HUES6 (cell line): ENCODE data around the gene SLC46A2.

Experiments
- H3K27ac ChIP-seq: 2 replicates; pipeline ENCODE4 v1.7.0; 2013; ENCODE audit warnings: low read depth, mild to moderate bottlenecking, low read length, inconsistent platforms
- H3K27me3 ChIP-seq: 2 replicates; pipeline ENCODE4 v1.6.1; 2013; ENCODE audit warnings: low read length; ENCODE audit not compliant: control insufficient read depth, insufficient read depth
- H3K36me3 ChIP-seq: 2 replicates; pipeline ENCODE4 v1.6.1; 2013; ENCODE audit warnings: low read length; ENCODE audit not compliant: control insufficient read depth, insufficient read depth
- H3K4me1 ChIP-seq: 2 replicates; pipeline ENCODE4 v1.6.1; 2013; ENCODE audit warnings: low read length; ENCODE audit not compliant: control insufficient read depth, insufficient read depth
- H3K4me3 ChIP-seq: 2 replicates; pipeline ENCODE4 v1.5.1; 2013; ENCODE audit warnings: low read depth, low read length
- H3K9ac ChIP-seq: one replicate; pipeline ENCODE4 v1.6.1; 2013; ENCODE audit warnings: mild to moderate bottlenecking, low read length
- H3K9me3 ChIP-seq: 2 replicates; pipeline ENCODE4 v1.6.1; 2013; ENCODE audit warnings: low read depth, low read length; ENCODE audit not compliant: control insufficient read depth, insufficient read depth

The SLC46A2 gene

GRCh38 chr9:112858625-112859147 is 32.0 kb downstream of the SLC46A2 start:
- no peaks in the 10 kb centered on the region for H3K4me1 ChIP-seq
- H3K27ac ChIP-seq, result no peak overlapping the region
- H3K9me3 ChIP-seq, result no peaks in the 10 kb centered on the region; the same call in 1 of the 2 replicates
- H3K27me3 ChIP-seq, result no peaks in the 10 kb centered on the region
- no peak overlapping the region for H3K9ac ChIP-seq
- no peak overlapping the region for H3K4me3 ChIP-seq
- no peaks in the 10 kb centered on the region; the same call in 1 of the 2 replicates for H3K36me3 ChIP-seq

- Histone ChIP-seq H3K4me1 (no peaks in the 10 kb centered on the region), H3K27me3 (no peaks in the 10 kb centered on the region), H3K27ac (no peak overlapping the region), H3K9ac (no peak overlapping the region), H3K4me3 (no peak overlapping the region), H3K36me3 (peaks cover 3% of the 10 kb centered on the region), H3K9me3 (no peaks in the 10 kb centered on the region; the same call in 1 of the 2 replicates)
Observed at GRCh38 chr9:112858005-112858404, 32.7 kb downstream of the SLC46A2 start.

- H3K4me1 ChIP-seq, result no peaks in the 10 kb centered on the region
- no peaks in the 10 kb centered on the region; the same call in 1 of the 2 replicates for H3K9me3 ChIP-seq
- peaks cover 11% of the 10 kb centered on the region for H3K36me3 ChIP-seq
- no peak overlapping the region for H3K4me3 ChIP-seq
- no peak overlapping the region for H3K27ac ChIP-seq
- H3K27me3 ChIP-seq, result no peaks in the 10 kb centered on the region
- no peak overlapping the region for H3K9ac ChIP-seq
Observed at GRCh38 chr9:112856843-112857242, 33.8 kb downstream of the SLC46A2 start.

GRCh38 chr9:112856200-112856599 is 34.5 kb downstream of the SLC46A2 start:
- H3K36me3 ChIP-seq, result peaks cover 11% of the 10 kb centered on the region; the same call in 1 of the 2 replicates
- H3K4me1 ChIP-seq, result no peaks in the 10 kb centered on the region
- H3K9me3 ChIP-seq, result no peaks in the 10 kb centered on the region; the same call in 1 of the 2 replicates
- no peak overlapping the region for H3K9ac ChIP-seq
- H3K27ac ChIP-seq, result no peak overlapping the region
- H3K27me3 ChIP-seq, result no peaks in the 10 kb centered on the region
- H3K4me3 ChIP-seq, result no peak overlapping the region

GRCh38 chr9:112854657-112855056 is 36.0 kb downstream of the SLC46A2 start:
- Histone ChIP-seq H3K4me3 (no peak overlapping the region), H3K9me3 (no peaks in the 10 kb centered on the region), H3K27ac (no peak overlapping the region), H3K4me1 (no peaks in the 10 kb centered on the region), H3K27me3 (no peaks in the 10 kb centered on the region), H3K9ac (no peak overlapping the region), H3K36me3 (peaks cover 16% of the 10 kb centered on the region; the same call in 1 of the 2 replicates)

GRCh38 chr9:112853882-112854585 is 36.6 kb downstream of the SLC46A2 start:
- Histone ChIP-seq H3K27me3 (no peaks in the 10 kb centered on the region), H3K4me1 (no peaks in the 10 kb centered on the region; the same call in 1 of the 2 replicates), H3K9ac (no peak overlapping the region), H3K4me3 (no peak overlapping the region), H3K27ac (no peak overlapping the region), H3K9me3 (no peaks in the 10 kb centered on the region), H3K36me3 (peaks cover 16% of the 10 kb centered on the region; the same call in 1 of the 2 replicates)

GRCh38 chr9:112852741-112853504 is 37.8 kb downstream of the SLC46A2 start:
- Histone ChIP-seq H3K27ac (no peak overlapping the region), H3K9ac (no peak overlapping the region), H3K27me3 (no peaks in the 10 kb centered on the region), H3K36me3 (peaks cover 16% of the 10 kb centered on the region; the same call in 1 of the 2 replicates), H3K4me1 (peaks cover 10% of the 10 kb centered on the region), H3K9me3 (no peaks in the 10 kb centered on the region), H3K4me3 (no peak overlapping the region)

- Histone ChIP-seq H3K9me3 (no peaks in the 10 kb centered on the region), H3K4me3 (no peak overlapping the region), H3K27ac (no peak overlapping the region), H3K36me3 (peaks cover 16% of the 10 kb centered on the region; the same call in 1 of the 2 replicates), H3K9ac (no peak overlapping the region), H3K4me1 (peaks cover 22% of the 10 kb centered on the region), H3K27me3 (no peaks in the 10 kb centered on the region)
Observed at GRCh38 chr9:112850840-112851239, 39.8 kb downstream of the SLC46A2 start.

- Histone ChIP-seq H3K27ac (no peak overlapping the region), H3K4me1 (peaks cover 32% of the 10 kb centered on the region), H3K27me3 (no peaks in the 10 kb centered on the region), H3K4me3 (no peak overlapping the region), H3K9ac (no peak overlapping the region), H3K36me3 (peaks cover 16% of the 10 kb centered on the region; the same call in 1 of the 2 replicates), H3K9me3 (no peaks in the 10 kb centered on the region)
Observed at GRCh38 chr9:112849363-112849922, 41.2 kb downstream of the SLC46A2 start.

GRCh38 chr9:112848316-112849151 is 42.1 kb downstream of the SLC46A2 start:
- H3K9ac ChIP-seq, result peak overlapping the region; percentile 38
- H3K36me3 ChIP-seq, result peaks cover 16% of the 10 kb centered on the region; the same call in 1 of the 2 replicates
- no peak overlapping the region for H3K27ac ChIP-seq
- peaks cover 32% of the 10 kb centered on the region for H3K4me1 ChIP-seq
- H3K27me3 ChIP-seq, result no peaks in the 10 kb centered on the region
- H3K9me3 ChIP-seq, result no peaks in the 10 kb centered on the region
- H3K4me3 ChIP-seq, result no peak overlapping the region
